WERI-Rb-1 (cell line): ENCODE results near the gene RGS12.

Experiments used
- DNase-seq: peaks from one replicate; pipeline ENCODE4 v3.0.0-alpha.2; 2020
- H3K27ac ChIP-seq: fragments of 250-450 bp; sonication (Bioruptor Pico); 2 replicates; pipeline ENCODE4 v1.5.1; 2020; ENCODE audit warnings: mild to moderate bottlenecking, moderate library complexity
- H3K27me3 ChIP-seq: fragments of 250-450 bp; sonication (Bioruptor Pico); 2 replicates; pipeline ENCODE4 v1.5.1; 2021; ENCODE audit warnings: mild to moderate bottlenecking, low read depth, moderate library complexity; ENCODE audit not compliant: insufficient read depth, severe bottlenecking
- H3K36me3 ChIP-seq: fragments of 250-450 bp; sonication (Bioruptor Pico); 2 replicates; pipeline ENCODE4 v1.5.1; 2020; ENCODE audit warnings: mild to moderate bottlenecking, moderate library complexity
- H3K4me3 ChIP-seq: 2 replicates; pipeline ENCODE4 v1.5.1; 2011; ENCODE audit warnings: low read depth, mild to moderate bottlenecking, control low read depth, low read length
- H3K9me3 ChIP-seq: fragments of 250-450 bp; sonication (Bioruptor Pico); 2 replicates; pipeline ENCODE4 v1.5.1; 2021; ENCODE audit warnings: mild to moderate bottlenecking, moderate library complexity; ENCODE audit not compliant: severe bottlenecking
- TF ChIP-seq, protein P1 (sequence below): IDR thresholded peaks from 2 replicates; pipeline ENCODE4 v1.5.1; 2011; ENCODE audit warnings: low read depth, mild to moderate bottlenecking, control low read depth, inconsistent platforms, low read length

The RGS12 gene

DNA sequence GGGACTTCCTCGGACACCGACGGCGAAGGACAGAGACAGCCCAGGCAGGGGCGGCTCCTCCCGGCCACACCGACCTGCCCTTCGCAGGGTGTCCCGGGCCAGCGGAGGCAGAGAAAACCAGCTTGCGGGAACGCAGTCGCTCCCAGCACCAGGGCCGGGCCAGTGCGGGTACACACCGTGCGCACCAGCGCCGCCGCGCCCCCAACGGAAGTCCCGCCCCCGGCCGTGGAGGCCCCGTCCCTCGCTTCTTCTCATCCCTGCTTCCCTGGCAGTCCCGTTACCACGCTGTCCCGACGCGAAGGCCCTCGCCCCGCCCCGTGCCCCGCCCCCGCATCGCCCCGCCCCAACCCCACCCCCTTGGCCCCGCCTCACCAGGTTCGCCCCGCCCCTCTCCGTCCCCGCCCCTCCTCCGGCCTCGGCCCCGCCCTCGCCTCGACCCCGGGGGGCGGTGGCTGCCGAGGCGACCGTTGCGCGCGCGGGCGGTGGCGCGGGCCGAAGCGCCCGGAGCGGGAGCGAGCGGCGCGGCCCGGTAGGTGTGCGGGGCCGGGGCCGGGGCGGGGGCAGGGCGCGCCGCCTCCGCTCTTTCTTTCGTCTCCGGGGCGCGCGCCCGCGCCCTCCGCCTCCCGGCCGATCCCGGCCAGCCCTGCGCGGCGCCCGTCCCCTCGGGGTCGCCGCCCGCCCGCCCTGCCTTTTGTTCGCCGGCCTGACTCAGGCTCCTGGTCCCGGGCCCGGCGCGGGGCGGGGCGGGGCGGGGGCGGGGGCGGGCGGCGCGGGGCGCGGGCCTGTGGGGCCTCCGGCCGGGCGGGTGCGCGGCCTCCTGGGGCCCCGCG is at the start of gene RGS12:
RGS12 (plus strand) TSS at position 451 of the 830 bp plus-strand sequence. CDS start 23,150 bp downstream, outside the sequence.
- Histone ChIP-seq H3K4me3 (peak within 1 kb of the TSS; percentile 86), H3K9me3 (no peaks in the 10 kb centered on the region), H3K27me3 (no peaks in the 10 kb centered on the region), H3K27ac (peak within 1 kb of the TSS; percentile 90), H3K36me3 (peaks cover 9% of the 10 kb centered on the region; the same call in 1 of the 2 replicates)
- peak; percentile 98 for DNase-seq
- TF ChIP-seq, protein P1, sequence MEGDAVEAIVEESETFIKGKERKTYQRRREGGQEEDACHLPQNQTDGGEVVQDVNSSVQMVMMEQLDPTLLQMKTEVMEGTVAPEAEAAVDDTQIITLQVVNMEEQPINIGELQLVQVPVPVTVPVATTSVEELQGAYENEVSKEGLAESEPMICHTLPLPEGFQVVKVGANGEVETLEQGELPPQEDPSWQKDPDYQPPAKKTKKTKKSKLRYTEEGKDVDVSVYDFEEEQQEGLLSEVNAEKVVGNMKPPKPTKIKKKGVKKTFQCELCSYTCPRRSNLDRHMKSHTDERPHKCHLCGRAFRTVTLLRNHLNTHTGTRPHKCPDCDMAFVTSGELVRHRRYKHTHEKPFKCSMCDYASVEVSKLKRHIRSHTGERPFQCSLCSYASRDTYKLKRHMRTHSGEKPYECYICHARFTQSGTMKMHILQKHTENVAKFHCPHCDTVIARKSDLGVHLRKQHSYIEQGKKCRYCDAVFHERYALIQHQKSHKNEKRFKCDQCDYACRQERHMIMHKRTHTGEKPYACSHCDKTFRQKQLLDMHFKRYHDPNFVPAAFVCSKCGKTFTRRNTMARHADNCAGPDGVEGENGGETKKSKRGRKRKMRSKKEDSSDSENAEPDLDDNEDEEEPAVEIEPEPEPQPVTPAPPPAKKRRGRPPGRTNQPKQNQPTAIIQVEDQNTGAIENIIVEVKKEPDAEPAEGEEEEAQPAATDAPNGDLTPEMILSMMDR, result no peak

DNA sequence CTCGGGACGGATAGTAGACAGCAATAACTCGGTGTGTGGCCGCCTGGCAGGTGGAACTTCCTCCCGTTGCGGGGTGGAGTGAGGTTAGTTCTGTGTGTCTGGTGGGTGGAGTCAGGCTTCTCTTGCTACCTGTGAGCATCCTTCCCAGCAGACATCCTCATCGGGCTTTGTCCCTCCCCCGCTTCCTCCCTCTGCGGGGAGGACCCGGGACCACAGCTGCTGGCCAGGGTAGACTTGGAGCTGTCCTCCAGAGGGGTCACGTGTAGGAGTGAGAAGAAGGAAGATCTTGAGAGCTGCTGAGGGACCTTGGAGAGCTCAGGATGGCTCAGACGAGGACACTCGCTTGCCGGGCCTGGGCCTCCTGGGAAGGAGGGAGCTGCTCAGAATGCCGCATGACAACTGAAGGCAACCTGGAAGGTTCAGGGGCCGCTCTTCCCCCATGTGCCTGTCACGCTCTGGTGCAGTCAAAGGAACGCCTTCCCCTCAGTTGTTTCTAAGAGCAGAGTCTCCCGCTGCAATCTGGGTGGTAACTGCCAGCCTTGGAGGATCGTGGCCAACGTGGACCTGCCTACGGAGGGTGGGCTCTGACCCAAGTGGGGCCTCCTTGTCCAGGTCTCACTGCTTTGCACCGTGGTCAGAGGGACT is 49.6 kb upstream of the RGS12 start:
- H3K4me3 ChIP-seq, result no peak overlapping the region
- no peaks in the 10 kb centered on the region for H3K27me3 ChIP-seq
- TF ChIP-seq, protein P1, result no peak
- no peak for DNase-seq
- H3K36me3 ChIP-seq, result peaks cover 30% of the 10 kb centered on the region
- no peaks in the 10 kb centered on the region for H3K9me3 ChIP-seq
- H3K27ac ChIP-seq, result no peak overlapping the region

DNA sequence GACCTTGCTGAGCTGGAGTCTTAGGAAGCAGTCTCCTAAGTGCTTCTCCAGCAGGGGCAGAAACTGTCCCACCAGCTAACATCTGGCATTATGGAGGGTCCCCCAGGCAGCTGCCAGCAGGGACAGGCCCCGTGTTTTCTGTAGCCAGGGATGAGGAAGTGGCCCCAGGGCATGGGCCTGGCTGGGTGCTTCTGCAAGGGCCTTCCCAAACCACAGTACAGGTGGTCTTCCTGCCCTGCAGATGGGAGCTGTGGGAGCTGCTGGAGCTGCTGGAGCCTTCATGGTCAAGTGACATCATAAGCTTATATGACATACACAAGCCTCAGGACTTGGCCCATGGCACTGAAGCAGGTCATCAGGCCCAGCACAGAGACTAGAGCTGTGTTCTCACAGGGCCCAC is 48.8 kb upstream of the RGS12 start:
- H3K4me3 ChIP-seq, result no peak overlapping the region
- TF ChIP-seq, protein P1, result no peak
- peaks cover 26% of the 10 kb centered on the region for H3K36me3 ChIP-seq
- no peaks in the 10 kb centered on the region for H3K27me3 ChIP-seq
- H3K27ac ChIP-seq, result no peak overlapping the region
- no peak for DNase-seq
- no peaks in the 10 kb centered on the region for H3K9me3 ChIP-seq

DNA sequence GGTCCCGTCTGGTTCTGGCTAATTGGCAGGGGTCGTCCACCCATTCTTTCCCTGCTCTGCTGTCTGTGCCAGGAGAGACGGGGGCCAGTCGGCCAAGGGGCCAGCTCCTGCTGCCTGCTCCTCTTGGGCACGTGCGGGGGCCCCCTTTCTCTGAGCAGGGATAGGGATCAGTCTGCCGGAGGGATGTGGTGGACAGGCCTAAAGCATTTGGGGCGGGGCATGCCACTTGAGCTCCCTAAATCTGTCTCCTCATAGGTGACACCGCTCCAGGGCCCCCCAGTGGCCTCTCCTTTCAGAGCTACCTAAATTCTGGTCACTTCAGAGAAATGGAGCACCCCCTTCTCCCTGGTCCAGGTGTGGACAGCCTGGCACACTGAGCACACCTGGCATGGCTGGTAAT is 48.1 kb upstream of the RGS12 start:
- Histone ChIP-seq H3K9me3 (no peaks in the 10 kb centered on the region), H3K27ac (no peak overlapping the region), H3K4me3 (no peak overlapping the region), H3K27me3 (no peaks in the 10 kb centered on the region), H3K36me3 (peaks cover 18% of the 10 kb centered on the region)
- no peak for DNase-seq
- TF ChIP-seq, protein P1, result no peak

- TF ChIP-seq, protein P1, result no peak
Observed at GRCh38 chr4:3245676-3246075, 47.1 kb upstream of the RGS12 start.

More at GRCh38 chr4:3245676-3246075, 47.1 kb upstream of the RGS12 start:
- no peak overlapping the region for H3K4me3 ChIP-seq
- no peak overlapping the region for H3K27ac ChIP-seq
- DNase-seq, result no peak
- no peaks in the 10 kb centered on the region for H3K9me3 ChIP-seq
- peaks cover 10% of the 10 kb centered on the region for H3K36me3 ChIP-seq
- H3K27me3 ChIP-seq, result no peaks in the 10 kb centered on the region
